ENCODE measurements around the gene OSBP. TPM values are rescaled to one million over a fixed set of nuclear protein-coding genes. Genes with fewer than 3 reads are reported as not detected.

Gene OSBP
- total and polyA plus RNA-seq, 9 of the 15 experiments (the other 6 are each of a cell fraction or from before 2014, with no cell fraction given) = 11.7 to 49.0 (median 28.7) TPM

GRCh38 chr11:59647245-59647980 lies 31.8 kb upstream of the OSBP start (continued):
- TF ChIP-seq CUX1 (CRISPR knock-in tag; IDR thresholded peaks at IDR 0.05) (no peak), SAP30 (IDR thresholded peaks at IDR 0.05; ENCODE audit: borderline replicate concordance, insufficient read depth, low read depth, low read length, poor library complexity, severe bottlenecking) (no peak), U2AF1 (optimal IDR thresholded peaks at IDR 0.05; ENCODE audit: low read depth, low read length) (no peak), PCBP2 (IDR thresholded peaks at IDR 0.05; ENCODE audit: low read depth, low read length, poor library complexity, severe bottlenecking) (no peak), SOX6 (IDR thresholded peaks at IDR 0.05) (0 out of 2 replicates have a peak, but pooled peaks have one; percentile 6), FOXP1 (CRISPR knock-in tag; IDR thresholded peaks at IDR 0.05) (no peak), ZNF175 (CRISPR knock-in tag; IDR thresholded peaks at IDR 0.05; ENCODE audit: low read depth) (no peak), THAP7 (CRISPR knock-in tag; IDR thresholded peaks at IDR 0.05) (no peak), CBFA2T3 (IDR thresholded peaks at IDR 0.05) (0 out of 2 replicates have a peak, but pooled peaks have one; percentile 18), TOE1 (IDR thresholded peaks at IDR 0.05; ENCODE audit: borderline replicate concordance) (no peak), TOE1 (CRISPR knock-in tag; IDR thresholded peaks at IDR 0.05; ENCODE audit: borderline replicate concordance, low read depth) (no peak), RREB1 (CRISPR knock-in tag; IDR thresholded peaks at IDR 0.05) (peak; percentile 73; the same call in 1 of the 2 replicates), POLR2AphosphoS5 (IDR thresholded peaks at IDR 0.05; ENCODE audit: control insufficient read depth, insufficient read depth, low read depth, low read length) (no peak), RFX1 (IDR thresholded peaks at IDR 0.05) (peak; percentile 52), ZNF23 (CRISPR knock-in tag; IDR thresholded peaks at IDR 0.05) (no peak)

Data from K562 (cell line).